MM.1S (cell line): ENCODE measurements around the gene PLOD1.
A peak's percentile ranks its signal among the peaks of the same experiment; 100 is the strongest.

Experiments used
- DNase-seq: peaks from one replicate; pipeline ENCODE4 v3.0.0-alpha.2; 2015
- H2AFZ ChIP-seq: fragments of 300-600 bp; sonication (generic); 2 replicates; pipeline ENCODE4 v1.6.0; 2016; ENCODE audit warnings: antibody characterized with exemption, low read length
- H3F3A ChIP-seq: fragments of 300-600 bp; sonication (generic); 2 replicates; pipeline ENCODE4 v1.6.1; 2016; ENCODE audit warnings: mild to moderate bottlenecking, antibody characterized with exemption, low read length, moderate library complexity, mixed read lengths; ENCODE audit not compliant: insufficient read depth
- H3K27ac ChIP-seq: fragments of 300-600 bp; sonication (generic); 2 replicates; pipeline ENCODE4 v1.5.1; 2016; ENCODE audit warnings: mild to moderate bottlenecking, low read length
- H3K27me3 ChIP-seq: fragments of 300-600 bp; sonication (generic); replicated peaks from 2 replicates; pipeline ENCODE4 v1.6.0; 2016; ENCODE audit warnings: low read length; ENCODE audit not compliant: insufficient read depth
- H3K36me3 ChIP-seq: fragments of 300-600 bp; sonication (generic); replicated peaks from 2 replicates; pipeline ENCODE4 v1.6.1; 2016; ENCODE audit warnings: mild to moderate bottlenecking, low read length, mixed read lengths; ENCODE audit not compliant: insufficient read depth
- H3K4me1 ChIP-seq: fragments of 300-600 bp; sonication (generic); 2 replicates; pipeline ENCODE4 v1.6.1; 2016; ENCODE audit warnings: low read length, mixed read lengths
- H3K4me2 ChIP-seq: fragments of 300-600 bp; sonication (generic); 2 replicates; pipeline ENCODE4 v1.6.0; 2016; ENCODE audit warnings: low read depth, low read length
- H3K4me3 ChIP-seq: fragments of 300-600 bp; sonication (generic); 2 replicates; pipeline ENCODE4 v1.5.1; 2016; ENCODE audit warnings: low read length, mixed read lengths
- H3K79me2 ChIP-seq: fragments of 300-600 bp; sonication (generic); 2 replicates; pipeline ENCODE4 v1.6.1; 2016; ENCODE audit warnings: mixed run types, low read length, mixed read lengths
- H3K9ac ChIP-seq: fragments of 300-600 bp; sonication (generic); 2 replicates; pipeline ENCODE4 v1.6.1; 2016; ENCODE audit warnings: low read length, mixed read lengths
- H3K9me2 ChIP-seq: fragments of 300-600 bp; sonication (generic); replicated peaks from 2 replicates; pipeline ENCODE4 v1.6.1; 2016; ENCODE audit warnings: mild to moderate bottlenecking, low read length, mixed read lengths; ENCODE audit not compliant: insufficient read depth
- H3K9me3 ChIP-seq: fragments of 300-600 bp; sonication (generic); replicated peaks from 2 replicates; pipeline ENCODE4 v1.6.1; 2016; ENCODE audit warnings: mild to moderate bottlenecking, low read length, mixed read lengths; ENCODE audit not compliant: insufficient read depth
- H4K20me1 ChIP-seq: fragments of 300-600 bp; sonication (generic); 2 replicates; pipeline ENCODE4 v1.6.1; 2016; ENCODE audit warnings: mild to moderate bottlenecking, low read length, moderate library complexity, mixed read lengths; ENCODE audit not compliant: insufficient read depth
- CTCF ChIP-seq: fragments of 300-600 bp; sonication (generic); IDR thresholded peaks from 2 replicates; pipeline ENCODE4 v1.5.1; 2016; ENCODE audit warnings: antibody characterized with exemption, low read length, mixed read lengths
- EZH2 ChIP-seq: fragments of 300-600 bp; sonication (generic); optimal IDR thresholded peaks from 2 replicates; pipeline ENCODE3; 2017; ENCODE audit warnings: low read depth, mild to moderate bottlenecking, antibody characterized with exemption, low read length, mixed read lengths
- EZH2phosphoT487 ChIP-seq: fragments of 300-600 bp; sonication (generic); IDR thresholded peaks from 2 replicates; pipeline ENCODE4 v1.6.1; 2018; ENCODE audit warnings: antibody characterized with exemption, low read length

The PLOD1 gene

GRCh38 chr1:11904978-11905377 lies 29.5 kb upstream of the PLOD1 start:
- H3K4me1 ChIP-seq = no peaks in the 10 kb centered on the region
- no peak overlapping the region for H3K4me2 ChIP-seq
- no peak for DNase-seq
- no peak for TF ChIP-seq EZH2
- TF ChIP-seq EZH2phosphoT487 = no peak
- TF ChIP-seq CTCF = no peak
- no peak overlapping the region for H3K9ac ChIP-seq
- H2AFZ ChIP-seq = no peak overlapping the region
- H3K79me2 ChIP-seq = no peaks in the 10 kb centered on the region
- no peak overlapping the region for H3K4me3 ChIP-seq
- peaks cover 21% of the 10 kb centered on the region for H3K27me3 ChIP-seq
- H3K36me3 ChIP-seq = no peaks in the 10 kb centered on the region
- no peaks in the 10 kb centered on the region for H3K9me2 ChIP-seq
- no peaks in the 10 kb centered on the region for H4K20me1 ChIP-seq
- no peaks in the 10 kb centered on the region for H3K9me3 ChIP-seq
- H3F3A ChIP-seq = peaks cover 14% of the 10 kb centered on the region
- H3K27ac ChIP-seq = no peak overlapping the region

- no peak for DNase-seq
- Histone ChIP-seq H3K36me3 (no peaks in the 10 kb centered on the region), H2AFZ (no peak overlapping the region), H3K27ac (no peak overlapping the region), H3K9me2 (no peaks in the 10 kb centered on the region), H3K9ac (no peak overlapping the region), H4K20me1 (no peaks in the 10 kb centered on the region), H3F3A (peaks cover 14% of the 10 kb centered on the region), H3K9me3 (no peaks in the 10 kb centered on the region), H3K4me3 (no peak overlapping the region), H3K4me1 (no peaks in the 10 kb centered on the region), H3K4me2 (no peak overlapping the region), H3K27me3 (peaks cover 7% of the 10 kb centered on the region), H3K79me2 (no peaks in the 10 kb centered on the region)
- TF ChIP-seq EZH2 = no peak
- TF ChIP-seq EZH2phosphoT487 = no peak
- TF ChIP-seq CTCF = no peak
These were observed 27.6 kb upstream of the PLOD1 start for GRCh38 chr1:11906870-11907269.

- Histone ChIP-seq H3K9me2 (no peaks in the 10 kb centered on the region), H3K27me3 (peaks cover 2% of the 10 kb centered on the region; the same call in 1 of the 2 replicates), H3K36me3 (no peaks in the 10 kb centered on the region), H3F3A (peaks cover 14% of the 10 kb centered on the region), H3K27ac (peak overlapping the region; percentile 94), H3K4me3 (peak overlapping the region; percentile 9; the same call in 1 of the 2 replicates), H3K9me3 (no peaks in the 10 kb centered on the region), H4K20me1 (no peaks in the 10 kb centered on the region), H2AFZ (no peak overlapping the region), H3K4me1 (no peaks in the 10 kb centered on the region), H3K4me2 (peak overlapping the region; percentile 42), H3K9ac (peak overlapping the region; percentile 83), H3K79me2 (no peaks in the 10 kb centered on the region)
- peak; percentile 96 for DNase-seq
- peak; percentile 77 for TF ChIP-seq CTCF
- TF ChIP-seq EZH2 = no peak
- no peak for TF ChIP-seq EZH2phosphoT487
These were observed 27.0 kb upstream of the PLOD1 start for GRCh38 chr1:11907275-11908094.
